K562 (cell line): Measurements from ENCODE around the gene IRF6. TPM values are rescaled to one million over a fixed set of nuclear protein-coding genes. Genes with fewer than 3 reads are reported as not detected.

Experiments used
- ATAC-seq: fragments of 200-7000 bp; cut with Tn5 transposase; 3 replicates; pipeline ENCODE4 v1.9.1; 2020; ENCODE audit warnings: moderate library complexity
- BruUV-seq: library from RNA; stranded (reverse); fragments of 400-500 nt; replicated peaks from 2 replicates; lab custom pipeline; 2021; lab: Mats Ljungman, UMichigan
- CTCF ChIA-PET: fragments of 300-600 bp; formaldehyde crosslinking; extraction: SDS; loops from one replicate; lab custom pipeline; 2021; ENCODE audit warnings: low intra/inter-chr PET ratio; lab: Yijun Ruan, JAX
- POLR2A ChIA-PET: fragments of 300-600, 350-650 bp; sonication (Branson Sonifier 250); formaldehyde crosslinking; extraction: SDS; loops from one replicate; lab custom pipeline; 2021; ENCODE audit warnings: antibody characterized with exemption, inconsistent platforms; lab: Yijun Ruan, JAX
- DNase-seq, 4 experiments: peaks; one replicate each; pipeline versions ENCODE4 v3.0.0 to v3.0.0-alpha.2; 2011 to 2018; ENCODE audit warnings: low spot score in 3 of 4, mixed read lengths in 3 of 4; ENCODE audit errors: extremely low read depth in 1 of 4
- FAIRE-seq: peaks from 2 replicates; lab custom pipeline; 2011; peaks lifted over from hg19 to GRCh38; lab: Jason Lieb, UNC
- H2AFZ ChIP-seq: 2 replicates; pipeline ENCODE4 v1.6.0; 2011; ENCODE audit warnings: low read depth, low read length, control low read depth, inconsistent platforms
- H3K27ac ChIP-seq: fragments of 200-600 bp; 3 replicates; pipeline ENCODE4 v1.8.0; 2011; ENCODE audit warnings: low read depth, mild to moderate bottlenecking, control low read depth, inconsistent platforms, low read length, moderate library complexity, mixed read lengths; ENCODE audit errors: extremely low read depth
- H3K27me3 ChIP-seq, 2 experiments: fragments of 300-600 bp in 1 of 2; 2 replicates in 1 of 2; 3 replicates in 1 of 2; pipeline versions ENCODE4 v1.6.0 to v1.8.0; 2011; ENCODE audit warnings: inconsistent platforms in 2 of 2, low read length in 2 of 2, mild to moderate bottlenecking in 1 of 2, mixed read lengths in 1 of 2, moderate library complexity in 1 of 2; ENCODE audit not compliant: control insufficient read depth in 2 of 2, insufficient read depth in 2 of 2
- H3K36me3 ChIP-seq: fragments of 300-600 bp; 3 replicates; pipeline ENCODE4 v1.8.0; 2011; ENCODE audit warnings: mild to moderate bottlenecking, low read length, inconsistent platforms; ENCODE audit not compliant: control insufficient read depth, insufficient read depth
- H3K4me1 ChIP-seq, 2 experiments: fragments of 200-600 bp in 1 of 2; replicated peaks in 1 of 2; 2 replicates in 1 of 2; 3 replicates in 1 of 2; pipeline versions ENCODE4 v1.5.1 to v1.8.0; 2011; ENCODE audit warnings: inconsistent platforms in 2 of 2, low read length in 2 of 2, mild to moderate bottlenecking in 1 of 2, mixed read lengths in 1 of 2, moderate library complexity in 1 of 2; ENCODE audit not compliant: control insufficient read depth in 2 of 2, insufficient read depth in 2 of 2
- H3K4me2 ChIP-seq: 2 replicates; pipeline ENCODE4 v1.6.1; 2011; ENCODE audit warnings: low read length, control low read depth, inconsistent platforms, mixed read lengths; ENCODE audit not compliant: insufficient read depth
- H3K4me3 ChIP-seq: fragments of 200-600 bp; sonication (generic), shearing (Covaris generic); 2 replicates; pipeline ENCODE4 v1.5.1; 2016; ENCODE audit warnings: control low read depth, inconsistent platforms
- H3K79me2 ChIP-seq: fragments of 200-600 bp; 3 replicates; pipeline ENCODE4 v1.8.0; 2011; ENCODE audit warnings: low read length, inconsistent platforms; ENCODE audit not compliant: control insufficient read depth, insufficient read depth
- H3K9ac ChIP-seq, 2 experiments: 2 replicates each; pipeline versions ENCODE4 v1.6.0 to v1.6.1; 2011; ENCODE audit warnings: low read depth in 2 of 2, low read length in 2 of 2, control low read depth in 1 of 2, inconsistent platforms in 1 of 2, mild to moderate bottlenecking in 1 of 2, mixed read lengths in 1 of 2; ENCODE audit not compliant: insufficient read depth in 1 of 2
- H3K9me1 ChIP-seq: one replicate; pipeline ENCODE4 v1.6.0; 2011; ENCODE audit warnings: inconsistent platforms, mild to moderate bottlenecking, low read length, moderate library complexity; ENCODE audit not compliant: control insufficient read depth, insufficient read depth
- H3K9me3 ChIP-seq: replicated peaks from 2 replicates; pipeline ENCODE4 v1.5.1; 2011; ENCODE audit warnings: low read depth, low read length, inconsistent platforms; ENCODE audit not compliant: control insufficient read depth, insufficient read depth
- H4K20me1 ChIP-seq: replicated peaks from 2 replicates; pipeline ENCODE4 v1.6.1; 2011; ENCODE audit warnings: low read length, inconsistent platforms, mixed read lengths; ENCODE audit not compliant: control insufficient read depth, insufficient read depth
- BMI1 ChIP-seq: fragments of 150-350 bp; IDR thresholded peaks from 2 replicates; pipeline ENCODE4 v1.6.1; 2014; ENCODE audit warnings: low read length
- CBFA2T3 ChIP-seq: fragments of 450-650 bp; IDR thresholded peaks from 2 replicates; pipeline ENCODE4 v1.6.1; 2017
- CEBPB ChIP-seq: fragments of 450-650 bp; IDR thresholded peaks from 2 replicates; pipeline ENCODE4 v1.6.1; 2016; ENCODE audit warnings: missing genetic modification characterization, missing compliant biosample characterization
- HIVEP1 ChIP-seq: fragments of 250-450 bp; sonication (Bioruptor Pico); IDR thresholded peaks from 2 replicates; pipeline ENCODE4 v1.4.0; 2020; ENCODE audit warnings: mild to moderate bottlenecking
- HLTF ChIP-seq: fragments of 450-650 bp; IDR thresholded peaks from 2 replicates; pipeline ENCODE4 v1.6.1; 2016
- IRF2 ChIP-seq: sonication (generic); formaldehyde crosslinking; IDR thresholded peaks from 2 replicates; pipeline ENCODE4 v1.8.1; 2022; ENCODE audit warnings: mild to moderate bottlenecking, missing genetic modification reagents
- KLF16 ChIP-seq: IDR thresholded peaks from 2 replicates; pipeline ENCODE4 v1.6.1; 2016; ENCODE audit warnings: antibody characterized with exemption
- NR3C1 ChIP-seq: sonication (generic); formaldehyde crosslinking; IDR thresholded peaks from 2 replicates; pipeline ENCODE4 v1.8.1; 2022; ENCODE audit warnings: missing genetic modification reagents
- RBM15 ChIP-seq: fragments of 200-400 bp; formaldehyde crosslinking; IDR thresholded peaks from 2 replicates; pipeline ENCODE4 v1.6.1; 2018; ENCODE audit warnings: mild to moderate bottlenecking, low read length, moderate library complexity; ENCODE audit not compliant: insufficient read depth
- SLC30A9 ChIP-seq: fragments of 250-450 bp; sonication (Bioruptor Pico); IDR thresholded peaks from 2 replicates; pipeline ENCODE4 v1.8.0; 2022; ENCODE audit warnings: mild to moderate bottlenecking, moderate library complexity
- STAT5B ChIP-seq: fragments of 250-450 bp; sonication (Bioruptor Pico); IDR thresholded peaks from 2 replicates; pipeline ENCODE4 v1.8.0; 2021; ENCODE audit warnings: mild to moderate bottlenecking, inconsistent platforms
- U2AF2 ChIP-seq: fragments of 200-400 bp; formaldehyde crosslinking; optimal IDR thresholded peaks from 2 replicates; pipeline ENCODE3; 2017; ENCODE audit warnings: low read depth, mild to moderate bottlenecking, low read length
- ZBTB1 ChIP-seq: sonication (generic); formaldehyde crosslinking; IDR thresholded peaks from 2 replicates; pipeline ENCODE4 v1.8.1; 2023; ENCODE audit warnings: missing genetic modification reagents, low read depth, mild to moderate bottlenecking, borderline replicate concordance
- ZBTB2 ChIP-seq: fragments of 450-650 bp; IDR thresholded peaks from 2 replicates; pipeline ENCODE4 v1.6.1; 2016; ENCODE audit warnings: antibody characterized with exemption
- ZNF12 ChIP-seq: sonication (generic); formaldehyde crosslinking; IDR thresholded peaks from 2 replicates; pipeline ENCODE4 v1.4.0; 2020; ENCODE audit warnings: mild to moderate bottlenecking, missing genetic modification reagents
- ZNF124 ChIP-seq: sonication (generic); formaldehyde crosslinking; IDR thresholded peaks from 2 replicates; pipeline ENCODE4 v1.8.1; 2022; ENCODE audit warnings: missing genetic modification reagents
- ZNF143 ChIP-seq: sonication (generic); formaldehyde crosslinking; IDR thresholded peaks from 2 replicates; pipeline ENCODE4 v1.9.0; 2022; ENCODE audit warnings: mild to moderate bottlenecking, missing genetic modification reagents
- ZNF316 ChIP-seq: fragments of 450-650 bp; IDR thresholded peaks from 2 replicates; pipeline ENCODE4 v1.6.1; 2016
- ZNF408 ChIP-seq: fragments of 250-450 bp; sonication (Bioruptor Pico); IDR thresholded peaks from 2 replicates; pipeline ENCODE4 v1.4.0; 2020; ENCODE audit warnings: low read depth, mild to moderate bottlenecking, moderate library complexity
- ZNF609 ChIP-seq: sonication (generic); formaldehyde crosslinking; IDR thresholded peaks from 2 replicates; pipeline ENCODE4 v1.8.1; 2023; ENCODE audit warnings: missing genetic modification reagents, mild to moderate bottlenecking, borderline replicate concordance
- WGBS: fragments of 100-300 bp; shearing (Covaris generic); methylation state at CpG from one replicate; pipeline ENCODE4 v1.1.6; 2016; ENCODE audit warnings: low coverage, mixed read lengths; ENCODE audit not compliant: insufficient coverage; ENCODE audit errors: missing lambda C conversion rate; 5-methylcytosine and 5-hydroxymethylcytosine counted together
- in situ Hi-C: fragments of 300-500 bp; cut with MboI; formaldehyde crosslinking; loops from 4 replicates; pipeline ENCODE4 v1.15.0; 2018; ENCODE audit warnings: inconsistent platforms, mixed read lengths
- intact Hi-C: fragments of 100-400 bp; cut with micrococcal nuclease; formaldehyde crosslinking; loops from 2 replicates; pipeline ENCODE4 v1.14.2; 2022
- polyA plus RNA-seq, 8 experiments: library from polyadenylated mRNA; depleted of rRNA in 4 of 8; stranded (reverse) in 5 of 8; unstranded in 3 of 8; fragments of >200 nt; fragmentation: Nextera tagmentation in 2 of 8; fragmentation: Illumina TruSeq in 1 of 8; extraction: Ambion mirVana in 2 of 8; extraction: Trizol in 1 of 8; gene quantifications; 2 replicates each; pipeline versions ENCODE4 v1.2.1 to v1.2.3, GENCODE V29; 2011 to 2014; ENCODE audit warnings: inconsistent platforms in 1 of 8, missing spikeins in 1 of 8
- total RNA-seq, 7 experiments: library from RNA; depleted of rRNA in 6 of 7; stranded (reverse); fragments of >200 nt in 6 of 7; fragmentation: Illumina TruSeq in 2 of 7; extraction: Trizol in 2 of 7; gene quantifications; 2 replicates each; pipeline versions ENCODE4 v1.2.1 to v1.2.3, GENCODE V29; 2011 to 2021; ENCODE audit warnings: low replicate concordance in 1 of 7

IRF6 gene
- total and polyA plus RNA-seq, 9 of the 15 experiments (the other 6 are each of a cell fraction or from before 2014, with no cell fraction given): 0.03 to 0.65 (median 0.17) TPM

DNA sequence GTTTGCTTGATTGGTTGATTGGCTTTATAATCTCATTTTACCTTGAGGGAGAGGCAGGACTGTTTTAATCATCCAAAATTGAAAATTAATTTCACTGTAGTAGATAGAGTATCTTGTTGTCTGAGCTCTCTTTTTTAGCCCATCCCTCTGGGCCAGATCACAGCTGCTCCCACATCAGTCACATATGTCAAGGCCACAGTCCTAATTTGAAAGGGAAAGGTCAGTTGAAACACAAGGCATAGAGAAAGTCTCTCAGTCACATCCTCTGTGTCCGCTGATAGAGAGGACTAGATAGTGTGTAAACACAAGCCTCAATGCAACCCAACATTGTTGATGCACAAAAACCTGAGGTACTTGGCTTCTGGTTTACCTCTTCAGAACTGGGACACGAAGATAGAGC lies 28.4 kb downstream of the IRF6 start (continued):
- TF ChIP-seq ZNF609 (CRISPR knock-in tag): no peak
- TF ChIP-seq IRF2 (CRISPR knock-in tag): no peak
- TF ChIP-seq STAT5B (CRISPR knock-in tag): no peak
- no peak for TF ChIP-seq ZBTB1 (CRISPR knock-in tag)
- no peak for TF ChIP-seq ZNF143
- TF ChIP-seq, all 486 proteins: peak for 0

DNA sequence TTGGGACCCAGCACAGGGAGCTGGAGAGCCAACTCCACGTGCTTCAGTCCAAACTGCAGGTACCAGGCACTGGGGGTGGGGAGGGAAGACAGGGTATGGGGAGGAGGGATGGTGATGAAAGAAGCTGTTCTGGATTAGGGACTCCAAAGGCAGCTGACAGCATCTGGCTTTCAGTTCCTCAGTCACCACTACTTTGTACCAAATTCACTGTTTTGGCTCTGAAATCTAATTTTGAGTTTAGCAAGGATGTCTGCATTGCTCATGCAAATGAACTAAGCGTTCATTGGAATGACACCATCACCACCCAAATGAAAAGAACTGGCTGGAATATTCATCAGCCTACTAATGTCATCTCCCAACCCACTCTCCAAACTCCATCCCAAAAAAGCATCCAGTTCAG lies 30.3 kb downstream of the IRF6 start:
- Histone ChIP-seq H3K4me3 (no peak overlapping the region), H2AFZ (no peak overlapping the region), H3K4me2 (no peak overlapping the region), H3K27me3 (peaks cover 0 to 9% of the 10 kb centered on the region in 2 experiments; a peak in 2 of 5 replicates), H3K79me2 (no peaks in the 10 kb centered on the region), H4K20me1 (no peaks in the 10 kb centered on the region), H3K9me1 (no peaks in the 10 kb centered on the region), H3K9me3 (no peaks in the 10 kb centered on the region; the same call in 1 of the 2 replicates), H3K9ac (peak overlapping the region in 1 of 2 experiments; percentile 6; a peak in 1 of 4 replicates), H3K27ac (no peak overlapping the region), H3K36me3 (no peaks in the 10 kb centered on the region; the same call in 2 of the 3 replicates), H3K4me1 (no peaks in the 10 kb centered on the region)
- DNase-seq (no peak), FAIRE-seq (no peak), ATAC-seq (no peak)
- WGBS: 10% methylated on average over 2 of the region's 2 CpGs
- in situ Hi-C loops: no loop called here
- POLR2A ChIA-PET: interaction anchor here (0.7 to 2.6 kb wide), 3 partner anchors 8 to 15 kb away, joined by 3 to 15 read pairs (median 5); partner anchors contain the start of gene C1orf74
- CTCF ChIA-PET: no interaction called here
- intact Hi-C loops: no loop called here
- no TSS peak for BruUV-seq
- TF ChIP-seq SLC30A9 (CRISPR knock-in tag) (no peak), ZNF12 (CRISPR knock-in tag) (no peak), CBFA2T3 (no peak), KLF16 (no peak), ZBTB2 (no peak), BMI1 (no peak), CEBPB (no peak), HIVEP1 (CRISPR knock-in tag) (no peak), ZNF408 (CRISPR knock-in tag) (no peak), ZNF316 (no peak), U2AF2 (no peak), RBM15 (no peak), ZNF124 (CRISPR knock-in tag) (no peak), NR3C1 (CRISPR knock-in tag) (no peak), HLTF (no peak)
